Germinal center (tissue), 1 donor: ENCODE measurements around the gene PP2D1.
"Not testable (repeated sequence)": the region's sequence is repeated elsewhere in the genome, so short reads cannot be mapped to it uniquely, and the experiment has no call there.

Source experiments
- DNase-seq: peaks from one replicate; pipeline ENCODE4 v3.0.0; 2012; ENCODE audit warnings: mixed read lengths, low spot score

Gene PP2D1

GRCh38 chr3:20012164-20012563, at the start of gene PP2D1:
Gene PP2D1, minus strand, starts transcription at chr3:20012264. Its CDS starts 192 bp downstream, at chr3:20012072.
- DNase-seq: no peak

GRCh38 chr3:20060974-20061685, 49.1 kb upstream of the PP2D1 start:
- no peak for DNase-seq

GRCh38 chr3:20059929-20060328, 47.9 kb upstream of the PP2D1 start:
- DNase-seq: no peak

GRCh38 chr3:20057612-20058180, 45.6 kb upstream of the PP2D1 start:
- no peak for DNase-seq

- no peak for DNase-seq
Measured at GRCh38 chr3:20056725-20057611, 44.9 kb upstream of the PP2D1 start.

- DNase-seq: no peak
Measured at GRCh38 chr3:20055842-20056241, 43.8 kb upstream of the PP2D1 start.

- DNase-seq: no peak
Measured at GRCh38 chr3:20055020-20055775, 43.1 kb upstream of the PP2D1 start.

GRCh38 chr3:20054549-20054987, 42.5 kb upstream of the PP2D1 start:
- no peak for DNase-seq

GRCh38 chr3:20052851-20053250, 40.8 kb upstream of the PP2D1 start:
- no peak for DNase-seq

GRCh38 chr3:20051123-20051806, 39.2 kb upstream of the PP2D1 start:
- no peak for DNase-seq

GRCh38 chr3:20047976-20048883, 36.2 kb upstream of the PP2D1 start:
- DNase-seq: no peak

- DNase-seq: no peak
Measured at GRCh38 chr3:20047341-20047779, 35.3 kb upstream of the PP2D1 start.

GRCh38 chr3:20046556-20046955, 34.5 kb upstream of the PP2D1 start:
- no peak for DNase-seq

GRCh38 chr3:20045141-20045540, 33.1 kb upstream of the PP2D1 start:
- not testable (repeated sequence) for DNase-seq

GRCh38 chr3:20043825-20044224, 31.8 kb upstream of the PP2D1 start:
- no peak for DNase-seq

GRCh38 chr3:20043396-20043795, 31.3 kb upstream of the PP2D1 start:
- no peak for DNase-seq

GRCh38 chr3:20042331-20042730, 30.3 kb upstream of the PP2D1 start:
- no peak for DNase-seq

- DNase-seq: peak; percentile 62
Measured at GRCh38 chr3:20041197-20041780, 29.2 kb upstream of the PP2D1 start.

GRCh38 chr3:20040548-20041196, 28.6 kb upstream of the PP2D1 start:
- peak; percentile 83 for DNase-seq
